GM04503 (cell line): ENCODE results near the gene TOM1L2.
"Not testable (repeated sequence)": the region's sequence is repeated elsewhere in the genome, so short reads cannot be mapped to it uniquely, and the experiment has no call there.

Source experiments
- DNase-seq: peaks from one replicate; pipeline ENCODE4 v3.0.0-alpha.2; 2012; ENCODE audit warnings: low read depth

Gene TOM1L2

DNA sequence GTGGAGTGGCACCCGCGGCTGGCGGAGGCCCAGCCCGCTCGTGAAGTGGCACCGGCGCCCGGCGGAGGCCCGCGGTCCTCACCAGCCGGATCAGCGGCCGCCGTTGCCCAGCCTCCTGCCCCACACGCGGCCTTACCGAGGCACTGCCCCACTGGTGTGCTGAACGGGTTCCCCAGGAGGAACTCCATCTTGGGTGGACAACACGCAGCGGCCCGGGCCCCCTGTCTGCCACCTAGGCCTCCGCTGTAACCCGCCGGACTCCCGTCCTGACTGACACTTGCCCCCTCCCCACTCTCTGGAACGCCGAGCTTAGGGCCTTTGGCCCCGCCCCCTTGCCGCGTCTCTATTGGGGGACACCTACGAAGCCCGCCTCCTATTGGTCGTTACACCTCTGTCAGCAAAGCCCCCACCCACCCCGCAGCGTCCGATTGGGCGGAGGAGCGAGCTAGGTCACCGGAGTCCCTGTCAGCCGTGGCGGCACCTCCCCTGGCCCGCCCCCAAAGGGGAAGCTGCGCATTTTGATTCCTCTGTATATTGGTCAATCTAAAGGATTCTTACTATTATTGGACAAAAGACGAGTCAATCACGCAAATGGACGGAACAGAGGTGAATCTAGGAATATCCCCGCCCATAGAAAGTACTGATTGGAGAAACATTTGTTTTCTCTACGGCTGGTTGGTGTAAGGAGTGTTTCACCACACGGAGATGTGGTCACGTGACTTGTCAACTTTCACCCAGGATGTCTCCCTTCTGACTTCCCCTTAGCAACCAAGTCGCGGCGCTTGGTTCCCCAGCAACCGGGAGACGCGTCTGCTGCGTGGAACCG is at the start of gene TOM1L2, which contains the start of gene DRC3:
Gene TOM1L2, minus strand, starts transcription at position 275 of the 826 bp plus-strand sequence. Its CDS starts 87 bp downstream, at position 188.
Gene DRC3, plus strand, starts transcription at position 737 of the 826 bp plus-strand sequence. CDS start 4,737 bp downstream, outside the sequence.
- peak; percentile 100 for DNase-seq

DNA sequence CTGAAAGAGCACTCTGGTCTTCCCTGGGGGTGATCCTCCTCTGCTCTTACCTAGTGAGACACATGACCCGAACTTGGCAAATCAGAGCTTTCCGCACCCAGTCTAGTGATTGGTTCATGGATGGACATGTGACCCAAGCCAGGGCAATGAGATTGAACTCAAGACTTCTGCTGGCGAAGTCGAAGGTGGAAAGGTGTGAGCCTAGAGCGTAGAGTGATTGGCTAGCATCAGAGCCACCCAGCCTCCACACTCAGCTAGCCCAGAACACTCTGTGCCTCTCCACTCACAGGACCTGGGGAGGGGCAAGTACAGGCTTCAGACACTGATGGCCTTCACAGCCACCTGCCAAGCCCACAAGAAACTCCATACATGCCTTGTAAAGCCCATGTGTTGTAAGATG is 49.2 kb upstream of the TOM1L2 start:
- DNase-seq = no peak

DNA sequence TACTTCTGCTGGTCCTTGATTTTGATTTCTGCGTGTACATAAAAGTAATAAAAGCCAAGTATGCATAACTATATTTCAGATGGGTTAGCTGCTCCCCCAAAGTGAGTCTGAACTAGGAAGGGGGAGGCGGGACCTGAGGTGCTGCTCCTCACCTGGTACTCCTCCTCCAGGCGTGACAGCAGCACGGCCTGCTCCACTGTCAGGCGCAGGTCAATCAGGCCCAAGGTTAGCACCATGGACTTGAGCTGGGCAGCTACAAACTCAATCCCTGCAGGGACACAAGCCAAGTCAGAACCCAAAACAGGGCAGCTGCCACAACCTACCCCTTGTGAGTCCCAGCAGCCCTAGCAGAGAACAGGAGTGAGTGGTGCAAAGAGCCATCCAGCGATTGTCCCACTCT is 48.8 kb upstream of the TOM1L2 start:
- DNase-seq = no peak

DNA sequence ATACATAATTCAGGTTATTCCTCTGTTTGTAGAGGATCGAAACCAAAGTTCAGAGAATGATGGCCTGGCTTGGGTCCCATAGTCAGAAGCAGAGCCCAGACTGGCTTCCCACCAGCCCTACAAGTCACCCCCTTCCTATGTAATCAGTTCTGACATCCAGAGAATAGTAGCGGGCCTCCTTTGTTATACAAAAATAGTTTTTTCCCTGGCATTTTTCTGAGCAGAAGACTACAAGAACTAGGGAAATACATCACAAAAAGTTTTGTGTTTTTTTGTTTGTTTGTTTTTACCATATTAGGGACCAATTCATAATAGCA is 47.6 kb upstream of the TOM1L2 start:
- DNase-seq = no peak

DNA sequence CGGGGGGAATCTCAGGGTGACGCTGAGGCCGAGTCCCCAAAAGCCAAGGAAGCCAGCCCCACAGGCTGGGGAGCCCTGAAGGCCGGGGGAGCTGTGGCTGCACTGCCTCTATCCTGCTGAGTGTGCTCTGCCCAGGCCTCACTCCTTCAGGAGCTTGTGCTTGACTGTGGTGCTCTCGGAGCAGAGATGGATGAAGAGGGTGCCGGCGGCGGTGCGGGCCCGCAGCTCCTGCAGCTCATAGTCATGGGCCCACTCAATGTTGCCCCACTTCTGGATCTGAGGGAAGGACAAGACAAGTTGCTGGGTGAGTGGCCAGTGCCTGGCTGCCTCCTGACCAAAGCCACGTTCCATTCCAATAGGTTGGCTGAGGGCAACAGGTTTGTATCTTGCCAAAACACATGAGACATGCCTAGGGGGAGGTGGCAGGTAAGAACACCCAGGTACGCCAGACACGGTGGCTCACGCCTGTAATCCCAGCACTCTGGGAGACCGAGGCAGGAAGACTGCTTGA is 46.3 kb upstream of the TOM1L2 start:
- no peak for DNase-seq

DNA sequence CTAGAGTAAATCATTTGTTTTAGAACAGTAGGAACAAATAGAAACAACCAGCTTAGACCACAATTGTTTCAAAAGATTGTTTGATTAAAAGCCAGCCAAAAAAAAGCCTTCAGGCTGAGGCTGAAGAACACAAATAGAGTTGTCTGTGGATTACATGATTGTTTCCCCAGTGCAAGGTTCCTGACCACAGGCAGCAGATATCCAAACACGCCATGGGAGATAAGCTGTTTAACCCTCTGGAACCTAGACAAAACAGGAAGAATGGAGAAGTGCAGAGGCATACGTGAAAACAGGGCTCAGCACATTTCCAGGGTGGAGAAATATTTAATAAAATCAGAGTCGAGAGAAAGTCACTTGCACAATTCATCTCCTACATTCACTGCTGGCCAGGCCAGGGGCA is 45.8 kb upstream of the TOM1L2 start:
- DNase-seq = no peak

DNA sequence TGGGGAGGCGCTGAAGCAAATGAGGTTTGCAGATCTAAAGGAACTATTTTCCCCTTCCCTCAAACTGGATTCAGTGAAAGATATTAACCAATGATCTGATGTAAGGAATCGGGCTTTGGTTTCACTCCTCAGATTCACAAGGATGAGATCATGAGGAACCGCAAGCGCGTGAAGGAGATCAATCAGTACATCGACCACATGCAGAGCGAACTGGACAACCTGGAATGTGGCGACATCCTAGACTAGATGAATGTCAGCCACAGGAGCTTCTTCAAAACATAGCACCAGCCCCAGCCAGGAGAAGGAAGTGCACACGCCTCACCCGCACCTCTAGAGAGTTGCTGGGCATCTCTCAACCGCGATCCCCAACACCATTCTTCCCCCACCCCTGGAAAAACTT is 44.2 kb upstream of the TOM1L2 start:
- DNase-seq = no peak

DNA sequence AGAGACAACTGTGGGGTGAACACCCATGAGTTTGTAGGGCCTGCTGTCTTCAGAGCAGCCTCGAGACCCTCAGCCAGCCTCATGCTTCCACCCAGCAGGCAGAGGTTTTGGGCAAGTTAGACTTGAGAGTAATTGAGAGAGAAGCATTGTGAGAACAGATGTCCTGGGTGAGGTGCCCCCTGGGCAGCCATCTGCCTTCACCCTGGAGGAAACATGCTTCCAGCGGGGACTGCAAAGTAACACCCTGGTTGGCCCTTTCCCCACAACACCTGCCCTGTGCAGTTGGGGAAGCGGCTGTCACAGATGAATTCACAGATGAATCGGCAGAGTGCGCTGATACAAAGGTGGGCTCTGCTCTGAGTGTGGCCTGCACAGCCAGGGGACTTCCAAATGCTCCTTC is 43.4 kb upstream of the TOM1L2 start:
- DNase-seq = no peak

DNA sequence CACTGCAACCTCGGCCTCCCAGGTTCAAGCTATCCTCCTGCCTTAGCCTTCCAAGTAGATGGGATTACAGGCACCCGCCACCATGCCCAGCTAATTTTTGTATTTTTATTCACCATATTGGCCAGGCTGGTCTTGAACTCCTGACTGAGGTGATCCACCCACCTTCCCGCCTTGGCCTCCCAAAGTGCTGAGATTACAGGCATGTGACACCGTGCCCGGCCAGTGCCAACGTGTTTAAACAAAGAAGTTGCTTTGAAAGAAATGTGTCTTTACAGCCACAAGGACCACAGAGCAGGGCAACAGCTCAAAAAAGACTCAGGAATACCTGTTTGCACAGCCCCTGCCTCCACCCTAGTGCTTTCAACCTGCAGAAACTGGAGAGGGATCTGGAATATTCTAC is 41.8 kb upstream of the TOM1L2 start:
- no peak for DNase-seq

DNA sequence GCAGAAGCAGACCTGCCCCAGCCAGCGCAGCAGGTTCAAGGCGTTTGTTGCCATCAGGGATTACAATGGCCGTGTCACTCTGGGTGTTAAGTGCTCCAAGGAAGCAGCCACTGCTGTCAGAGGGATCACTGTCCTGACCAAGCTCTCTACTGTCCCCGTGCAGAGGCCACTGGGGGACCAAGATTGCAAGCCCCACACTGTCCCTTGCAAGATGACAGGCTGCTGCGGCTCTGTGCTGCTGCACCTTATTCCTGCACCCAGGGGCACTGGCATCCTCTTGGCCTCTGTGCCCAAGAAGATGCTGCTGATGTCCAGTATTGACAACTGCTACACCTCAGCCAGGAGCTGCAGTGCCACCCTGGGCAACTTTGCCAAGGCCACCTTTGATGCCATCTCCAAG is 39.1 kb upstream of the TOM1L2 start:
- no peak for DNase-seq

DNA sequence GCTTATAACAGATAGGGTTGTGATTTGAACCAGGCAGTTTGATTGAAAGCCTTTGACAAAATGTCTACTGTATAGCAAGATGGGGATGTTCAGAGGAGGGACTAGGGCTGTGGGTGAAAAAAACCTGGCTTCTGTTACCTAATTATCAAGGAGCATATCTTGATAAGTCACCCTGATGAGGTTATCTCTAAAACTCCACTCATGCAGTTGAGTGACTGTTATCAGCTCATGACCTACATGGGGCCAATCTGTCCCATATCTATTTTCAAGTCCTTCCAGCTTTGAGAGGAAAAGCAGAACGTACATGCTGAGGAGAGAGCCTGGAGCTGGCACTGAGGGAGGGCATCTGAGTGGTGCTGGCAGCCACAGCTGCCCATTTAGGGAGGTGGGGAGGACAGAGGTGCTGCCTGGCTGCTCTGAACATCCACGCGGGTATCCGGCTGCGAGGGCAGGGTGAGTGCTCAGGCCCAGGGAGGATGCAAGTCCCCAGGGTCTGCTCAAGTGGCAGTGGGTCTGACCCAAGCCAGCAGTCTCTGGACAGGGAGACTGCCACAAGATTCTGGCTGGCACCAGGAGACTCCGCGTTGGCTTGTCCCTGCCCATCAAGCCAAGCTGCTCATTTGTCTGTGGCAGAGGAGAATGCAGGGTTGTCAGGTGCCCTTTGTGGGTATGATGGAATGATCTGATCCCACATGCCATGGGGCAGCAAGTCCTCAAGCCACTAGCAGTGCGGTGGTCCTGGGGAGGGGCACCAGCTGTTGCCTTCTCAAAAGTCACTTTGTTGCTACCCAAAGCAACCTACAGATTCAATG is 37.6 kb upstream of the TOM1L2 start:
- no peak for DNase-seq

DNA sequence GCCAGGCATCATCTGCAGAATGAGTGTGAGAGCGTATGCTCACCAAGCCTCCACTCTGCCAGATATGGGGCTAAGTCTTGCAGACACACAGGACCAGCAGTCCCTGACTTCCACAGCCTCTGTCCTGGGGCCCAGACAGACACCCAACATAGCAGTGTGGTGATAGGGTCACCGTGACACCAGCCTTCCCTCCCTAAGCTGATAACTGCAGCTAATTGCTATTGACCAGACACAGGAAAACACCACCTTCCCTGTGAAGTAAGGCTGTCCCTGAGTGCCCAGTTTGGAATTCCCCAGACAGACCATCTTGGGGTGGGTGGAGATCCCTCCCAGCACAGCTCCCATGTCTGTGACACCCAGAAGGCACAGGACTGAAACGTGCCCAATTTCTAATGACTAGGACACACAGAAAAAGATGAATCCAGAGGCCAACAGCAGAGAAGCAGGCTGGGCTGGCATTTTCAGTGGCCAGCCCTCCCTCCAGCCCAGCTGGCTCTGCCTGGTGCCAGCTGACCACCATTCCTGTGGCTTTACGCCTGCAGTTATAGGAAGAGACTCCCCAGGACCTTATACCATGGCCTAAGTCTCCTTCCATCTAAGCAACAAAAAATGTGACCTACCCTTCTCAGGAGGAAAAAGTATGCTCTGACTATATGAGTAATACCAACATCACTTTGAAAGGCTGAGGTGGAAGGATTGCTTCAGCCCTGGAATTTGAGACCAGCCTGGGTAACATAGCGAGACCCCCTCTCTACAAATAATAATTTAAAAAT is 36.5 kb upstream of the TOM1L2 start:
- DNase-seq = peak; percentile 61

DNA sequence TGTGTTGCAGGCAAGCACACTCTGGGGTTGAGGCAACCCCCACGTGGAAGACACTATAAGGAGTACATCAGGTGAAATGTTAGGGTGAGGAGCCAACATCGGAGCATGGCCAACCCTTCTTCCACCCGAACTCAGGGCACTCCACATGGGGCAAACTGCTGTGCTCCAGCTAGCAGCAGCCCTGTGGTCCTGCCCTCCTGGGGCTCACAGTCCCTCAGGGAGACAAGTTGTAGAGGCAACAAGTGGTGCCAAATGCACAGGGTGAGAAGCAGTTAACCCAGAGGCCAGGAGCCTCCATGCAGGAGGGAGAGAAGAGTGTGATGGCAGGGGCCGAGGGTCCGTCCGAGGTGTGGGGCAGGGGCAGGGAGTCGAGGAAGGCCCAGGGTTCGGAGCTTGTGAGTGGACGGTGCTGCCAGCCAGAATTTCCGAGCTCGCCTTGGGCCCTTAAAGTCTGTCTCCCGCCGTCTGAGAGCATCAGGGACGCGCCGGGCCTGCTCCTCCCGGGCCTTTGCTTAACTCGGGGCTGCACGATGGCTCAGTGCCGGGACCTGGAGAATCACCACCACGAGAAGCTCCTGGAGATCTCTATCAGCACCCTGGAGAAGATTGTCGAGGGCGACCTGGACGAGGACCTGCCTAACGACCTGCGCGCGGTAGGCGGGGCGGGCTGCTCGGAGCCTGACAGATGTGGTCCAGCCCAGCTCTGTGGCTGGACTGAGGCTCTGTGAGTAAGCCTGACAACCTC is 34.5 kb upstream of the TOM1L2 start:
- DNase-seq = no peak

DNA sequence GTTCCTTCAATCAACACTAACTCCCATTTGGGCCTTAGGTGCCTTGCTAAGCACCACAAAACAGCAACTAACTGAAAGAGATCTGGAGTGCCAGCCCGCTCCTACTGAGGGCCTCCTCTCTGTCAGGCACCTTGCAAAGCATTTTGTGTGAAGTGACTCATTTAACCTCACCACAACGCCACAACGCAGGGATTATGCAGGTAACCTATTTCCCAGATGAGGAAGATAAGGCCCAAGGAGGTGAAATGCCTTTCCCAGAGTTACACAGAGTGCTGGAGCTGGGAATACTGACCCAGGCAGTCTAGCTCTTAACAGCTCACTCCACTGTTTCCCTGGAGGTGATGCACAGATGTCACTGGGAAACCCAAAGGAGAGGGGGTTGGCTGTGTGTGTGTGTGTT is 33.3 kb upstream of the TOM1L2 start:
- no peak for DNase-seq

DNA sequence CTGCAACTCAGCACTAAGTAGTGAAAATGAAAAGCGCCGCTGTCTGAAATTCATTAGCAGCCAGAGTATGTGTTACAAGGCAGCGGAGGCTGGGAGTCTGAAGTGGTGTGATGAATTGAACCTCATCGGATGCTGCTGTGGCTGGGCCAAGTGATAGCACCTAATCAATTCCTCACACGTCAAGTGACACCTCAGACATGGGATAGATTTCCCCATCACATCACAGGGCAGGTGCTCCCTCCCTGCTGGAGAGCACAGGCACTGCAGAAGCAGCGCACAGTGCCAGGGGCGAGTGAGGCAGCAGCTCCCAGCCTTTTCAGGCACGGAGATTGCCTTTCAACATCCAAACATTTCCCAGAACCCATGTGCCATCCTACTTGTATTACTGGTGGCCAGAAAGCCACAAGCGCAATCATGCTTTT is 32.7 kb upstream of the TOM1L2 start:
- no peak for DNase-seq

DNA sequence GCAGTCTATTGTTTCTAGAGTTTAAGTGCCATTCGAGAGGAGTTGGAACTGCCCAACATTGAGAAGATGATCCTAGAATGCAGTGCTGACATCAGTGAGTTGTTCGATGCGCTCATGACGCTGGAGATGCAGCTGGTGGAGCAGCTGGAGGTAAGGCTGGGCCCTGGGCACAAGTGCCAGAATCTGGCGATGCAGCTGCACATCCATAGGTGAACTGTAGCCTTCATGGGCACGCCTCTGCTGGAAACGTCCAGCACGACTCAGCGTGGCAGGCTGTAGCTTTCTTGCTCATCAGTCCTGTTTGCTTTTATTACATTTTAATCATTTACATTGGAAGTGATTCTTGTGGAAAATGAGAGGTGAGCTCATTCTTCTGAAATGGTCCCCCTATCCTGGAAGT is 32.1 kb upstream of the TOM1L2 start:
- DNase-seq = no peak

DNA sequence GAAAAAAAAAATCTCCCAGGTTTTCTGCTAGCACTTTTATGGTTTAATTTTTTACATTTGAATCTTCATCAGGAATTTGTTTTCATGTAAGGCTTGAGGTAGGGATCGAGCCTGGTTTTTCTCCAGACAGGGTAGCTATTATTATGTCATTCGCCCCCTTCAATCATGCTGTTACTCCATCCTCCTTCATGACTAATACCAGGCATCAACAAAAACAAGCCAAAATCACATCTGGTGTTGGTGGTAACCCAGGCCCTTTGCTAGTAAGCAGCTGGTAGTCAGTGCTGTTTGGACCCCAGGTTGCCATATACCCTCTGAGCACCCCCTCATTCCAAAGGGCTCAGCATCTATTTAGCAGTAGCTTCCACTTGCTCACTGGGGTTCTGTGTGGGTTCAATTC is 30.0 kb upstream of the TOM1L2 start:
- no peak for DNase-seq

DNA sequence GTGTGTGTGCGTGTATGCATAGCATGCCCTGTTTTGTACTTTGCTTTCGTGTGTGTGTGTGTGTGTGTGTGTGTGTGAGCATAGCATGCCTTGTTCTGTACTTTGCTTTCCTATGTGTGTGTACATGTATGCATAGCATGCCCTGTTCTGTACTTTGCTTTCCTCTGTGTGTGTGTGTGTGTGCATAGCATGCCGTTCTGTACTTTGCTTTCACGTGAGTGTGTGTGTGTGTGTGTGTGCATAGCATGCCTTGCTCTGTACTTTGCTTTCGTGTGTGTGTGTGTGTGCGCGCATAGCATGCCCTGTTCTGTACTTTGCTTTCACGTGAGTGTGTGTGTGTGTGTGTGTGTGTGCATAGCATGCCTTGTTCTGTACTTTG is 27.8 kb upstream of the TOM1L2 start:
- no peak for DNase-seq

DNA sequence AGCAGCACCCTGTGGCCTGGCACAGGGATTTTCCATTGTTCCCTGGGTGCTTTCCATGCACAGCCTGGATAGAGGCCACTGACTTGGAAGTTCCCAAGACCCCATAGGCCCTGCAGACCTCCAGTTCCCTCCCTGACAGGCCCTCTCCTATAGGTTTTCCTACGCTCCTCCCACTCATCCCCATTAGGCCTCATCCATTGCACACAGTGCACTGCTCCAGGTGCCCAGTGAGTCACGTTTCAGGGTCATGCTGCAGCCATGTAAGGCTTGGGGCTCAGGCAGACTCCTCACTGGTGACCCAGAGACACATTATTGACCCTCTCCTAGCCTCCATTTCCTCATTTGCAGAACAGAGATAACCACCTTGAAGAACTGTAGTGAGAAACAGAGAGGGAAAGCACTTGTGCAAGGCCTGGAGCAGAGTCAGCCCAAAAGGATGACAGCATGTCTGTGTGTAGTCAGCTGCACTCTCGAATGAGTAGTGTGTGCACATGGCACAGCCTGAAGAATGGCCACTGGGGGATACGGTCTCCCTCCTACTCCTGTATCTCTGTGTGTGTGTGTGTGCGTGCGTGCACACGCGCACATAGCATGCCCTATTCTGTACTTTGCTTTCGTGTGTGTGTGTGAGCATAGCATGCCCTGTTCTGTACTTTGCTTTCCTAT is 27.3 kb upstream of the TOM1L2 start:
- DNase-seq = no peak

DNA sequence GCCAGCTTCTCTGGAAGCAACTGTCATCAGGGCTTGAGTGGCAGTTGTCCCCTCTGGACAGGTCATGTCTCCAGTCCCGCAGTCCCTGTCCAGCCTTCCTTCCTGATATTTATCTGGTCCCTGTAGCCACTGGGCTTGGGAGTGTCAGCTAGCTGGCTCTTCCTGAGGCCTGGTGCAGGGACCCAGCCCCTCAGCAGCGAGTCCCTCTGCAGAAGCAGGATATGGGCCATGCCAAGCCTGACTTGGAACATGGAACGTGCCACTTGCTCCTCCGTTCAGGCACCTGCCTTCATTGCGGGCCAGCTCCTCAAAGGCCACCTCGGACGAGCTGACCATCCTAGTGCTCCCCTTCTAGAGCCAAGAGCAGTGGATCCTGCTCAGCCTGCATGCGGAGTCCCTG is 26.7 kb upstream of the TOM1L2 start:
- no peak for DNase-seq

DNA sequence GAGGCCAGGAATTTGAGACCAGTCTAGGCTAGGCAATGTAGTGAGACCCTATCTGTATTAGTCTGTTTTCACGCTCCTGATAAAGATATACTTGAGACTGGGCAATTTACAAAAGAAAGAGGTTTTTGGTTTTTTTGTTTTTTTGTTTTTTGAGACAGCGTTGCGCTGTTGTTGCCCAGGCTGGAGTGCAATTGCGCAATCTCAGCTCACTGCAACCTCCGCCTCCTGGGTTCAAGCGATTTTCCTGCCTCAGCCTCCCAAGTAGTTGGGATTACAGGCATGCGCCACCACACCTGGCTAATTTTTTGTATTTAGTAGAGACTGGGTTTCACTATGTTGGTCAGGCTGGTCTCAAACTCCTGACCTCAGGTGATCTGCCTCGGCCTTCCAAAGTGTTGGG is 23.7 kb upstream of the TOM1L2 start:
- DNase-seq = not testable (repeated sequence)
